Activated CD8-positive, alpha-beta T cell treated with anti-CD3 and anti-CD28 coated beads for 36 hours (primary cell): ENCODE results near the gene SAA1. TPM values are rescaled to one million over a fixed set of nuclear protein-coding genes. Genes with fewer than 3 reads are reported as not detected.
A peak's percentile ranks its signal among the peaks of the same experiment; 100 is the strongest.

Experiments used
- ATAC-seq: fragments of 200-7000 bp; cut with Tn5 transposase; one replicate; pipeline ENCODE4 v1.10.0; 2021; ENCODE audit warnings: mild to moderate bottlenecking, moderate library complexity
- CTCF ChIA-PET: fragments of 350-600 bp; sonication (Branson Sonifier 250); formaldehyde crosslinking; loops from one replicate; lab custom pipeline; 2021; ENCODE audit warnings: antibody characterized with exemption; lab: Charles Lee
- POLR2A ChIA-PET: fragments of 350-600 bp; sonication (Branson Sonifier 250); formaldehyde crosslinking; loops from one replicate; lab custom pipeline; 2021; ENCODE audit warnings: antibody characterized with exemption; lab: Charles Lee
- DNase-seq: peaks from one replicate; pipeline ENCODE4 v3.0.0-alpha.2; 2020
- H3K27ac Mint-ChIP-seq: one replicate; pipeline ENCODE4 v1.8.0; 2021; ENCODE audit warnings: mild to moderate bottlenecking, mixed read lengths
- H3K27me3 Mint-ChIP-seq: one replicate; pipeline ENCODE4 v1.8.0; 2021; ENCODE audit warnings: mixed read lengths
- H3K36me3 Mint-ChIP-seq: one replicate; pipeline ENCODE4 v1.8.0; 2021; ENCODE audit warnings: low read depth, mixed read lengths
- H3K4me1 Mint-ChIP-seq: one replicate; pipeline ENCODE4 v1.8.0; 2021; ENCODE audit warnings: low read depth, mixed read lengths
- H3K4me3 Mint-ChIP-seq: one replicate; pipeline ENCODE4 v1.8.0; 2021; ENCODE audit warnings: mild to moderate bottlenecking, moderate library complexity, mixed read lengths
- H3K9me3 Mint-ChIP-seq: one replicate; pipeline ENCODE4 v1.8.0; 2021; ENCODE audit warnings: mixed read lengths
- intact Hi-C: fragments of 100-400 bp; cut with micrococcal nuclease; formaldehyde crosslinking; loops from one replicate; pipeline ENCODE4 v1.10.0; 2022
- total RNA-seq, 2 experiments: library from RNA; stranded (reverse); gene quantifications; one replicate each; pipeline ENCODE4 v1.2.3, GENCODE V29; 2021
- TF ChIP-seq, protein P1 (sequence below): fragments of 200-600 bp; IDR thresholded peaks from one replicate; pipeline ENCODE4 v1.8.0; 2022; ENCODE audit warnings: antibody characterized with exemption, mild to moderate bottlenecking

SAA1 gene
- total RNA-seq, 2 experiments from 2014 or later = not detected

DNA sequence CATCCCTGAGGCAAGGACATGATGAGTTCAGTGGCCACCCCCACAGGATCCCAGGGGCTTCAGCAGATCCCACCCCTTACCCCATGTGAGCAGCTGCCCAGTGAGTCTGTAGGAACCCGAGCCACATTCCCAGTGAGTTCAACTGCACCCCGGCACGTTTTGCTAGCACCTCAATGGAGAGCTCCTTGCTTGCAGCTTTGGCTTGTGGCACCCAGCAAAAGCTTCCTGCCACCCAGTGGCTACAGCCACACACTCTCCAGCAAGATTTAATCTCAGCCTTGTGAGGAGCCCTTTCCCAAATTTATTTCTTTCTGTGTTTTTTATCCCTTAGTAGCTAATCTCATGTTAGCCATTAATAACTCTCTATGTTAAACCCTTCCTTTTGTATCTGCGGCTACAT, 4.0 kb downstream of the SAA1 start:
- H3K27me3 Mint-ChIP-seq = no peaks in the 10 kb centered on the region

DNA sequence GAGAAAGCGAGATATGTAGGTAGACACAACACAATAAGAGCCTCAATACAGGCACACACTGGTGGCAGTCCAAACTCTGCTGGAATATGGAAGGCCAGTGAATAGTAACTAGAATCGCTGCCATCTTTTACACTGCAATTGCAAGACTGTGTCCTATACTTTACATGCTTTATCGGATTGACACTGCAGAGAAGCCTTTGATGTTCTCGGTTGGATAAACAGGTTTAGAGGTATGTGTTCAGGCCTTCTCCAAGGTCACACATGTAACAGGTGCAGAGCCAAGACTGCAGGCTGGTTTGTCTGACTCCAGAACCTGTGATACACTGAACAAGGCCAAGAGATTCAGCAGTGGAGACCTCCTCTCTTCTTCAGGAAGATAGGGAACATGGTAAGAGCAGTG, 5.1 kb downstream of the SAA1 start:
- peaks cover 3% of the 10 kb centered on the region for H3K36me3 Mint-ChIP-seq
- ChIA-PET POLR2A (no interaction called here), CTCF (no interaction called here)
- no peak overlapping the region for H3K4me3 Mint-ChIP-seq
- no peaks in the 10 kb centered on the region for H3K4me1 Mint-ChIP-seq
- intact Hi-C loops = no loop called here
- H3K27me3 Mint-ChIP-seq = no peaks in the 10 kb centered on the region
- DNase-seq (no peak), ATAC-seq (no peak)
- H3K9me3 Mint-ChIP-seq = no peaks in the 10 kb centered on the region
- TF ChIP-seq, protein P1, sequence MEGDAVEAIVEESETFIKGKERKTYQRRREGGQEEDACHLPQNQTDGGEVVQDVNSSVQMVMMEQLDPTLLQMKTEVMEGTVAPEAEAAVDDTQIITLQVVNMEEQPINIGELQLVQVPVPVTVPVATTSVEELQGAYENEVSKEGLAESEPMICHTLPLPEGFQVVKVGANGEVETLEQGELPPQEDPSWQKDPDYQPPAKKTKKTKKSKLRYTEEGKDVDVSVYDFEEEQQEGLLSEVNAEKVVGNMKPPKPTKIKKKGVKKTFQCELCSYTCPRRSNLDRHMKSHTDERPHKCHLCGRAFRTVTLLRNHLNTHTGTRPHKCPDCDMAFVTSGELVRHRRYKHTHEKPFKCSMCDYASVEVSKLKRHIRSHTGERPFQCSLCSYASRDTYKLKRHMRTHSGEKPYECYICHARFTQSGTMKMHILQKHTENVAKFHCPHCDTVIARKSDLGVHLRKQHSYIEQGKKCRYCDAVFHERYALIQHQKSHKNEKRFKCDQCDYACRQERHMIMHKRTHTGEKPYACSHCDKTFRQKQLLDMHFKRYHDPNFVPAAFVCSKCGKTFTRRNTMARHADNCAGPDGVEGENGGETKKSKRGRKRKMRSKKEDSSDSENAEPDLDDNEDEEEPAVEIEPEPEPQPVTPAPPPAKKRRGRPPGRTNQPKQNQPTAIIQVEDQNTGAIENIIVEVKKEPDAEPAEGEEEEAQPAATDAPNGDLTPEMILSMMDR = no peak
- H3K27ac Mint-ChIP-seq = no peak overlapping the region

More for the DNA sequence above, 4.0 kb downstream of the SAA1 start:
- H3K36me3 Mint-ChIP-seq = peaks cover under 1% of the 10 kb centered on the region
- CTCF ChIA-PET = interaction anchor here (1.0 kb wide), 1 partner anchor 155 kb away, joined by 4 read pairs; no protein-coding TSS in a partner anchor
- H3K4me3 Mint-ChIP-seq = no peak overlapping the region
- H3K27ac Mint-ChIP-seq = no peak overlapping the region
- H3K9me3 Mint-ChIP-seq = no peaks in the 10 kb centered on the region
- TF ChIP-seq, protein P1 = no peak
- intact Hi-C loops = no loop called here
- ATAC-seq (no peak), DNase-seq (no peak)
- no peaks in the 10 kb centered on the region for H3K4me1 Mint-ChIP-seq
- POLR2A ChIA-PET = no interaction called here

DNA sequence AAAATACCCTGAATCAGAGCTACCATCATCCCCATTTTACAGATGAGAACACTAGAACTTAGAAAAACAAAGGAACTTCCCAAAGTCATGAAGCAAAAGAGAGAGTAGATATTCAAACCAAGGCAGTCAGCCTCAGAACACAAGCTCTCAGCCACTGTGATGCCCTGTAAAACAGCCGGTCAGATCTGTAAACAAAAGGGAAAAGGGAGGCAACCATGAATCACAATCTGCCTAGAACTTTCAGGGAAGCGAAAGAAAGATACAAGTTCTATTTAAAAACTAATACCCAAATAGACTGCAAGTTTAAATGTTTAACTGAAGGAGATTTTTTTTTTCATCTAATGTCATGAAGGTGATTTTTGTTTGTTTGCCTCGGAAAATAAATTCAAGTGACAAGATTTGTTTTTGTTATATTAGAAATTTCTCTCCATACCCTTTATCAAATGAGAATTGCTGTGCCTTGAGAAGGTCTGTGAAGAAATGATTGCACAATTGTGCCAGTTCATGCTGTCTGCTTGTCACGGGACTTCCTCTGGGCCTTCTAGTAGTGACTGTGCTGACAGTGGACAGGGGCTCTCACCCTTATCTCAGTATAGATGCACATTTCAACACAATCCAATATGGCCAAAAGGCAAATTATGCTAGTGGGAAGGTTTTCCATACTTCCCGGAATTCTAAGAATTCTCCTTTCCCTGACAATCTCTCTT, 11.7 kb downstream of the SAA1 start:
- intact Hi-C loops = no loop called here
- H3K27ac Mint-ChIP-seq = no peak overlapping the region
- DNase-seq = no peak

DNA sequence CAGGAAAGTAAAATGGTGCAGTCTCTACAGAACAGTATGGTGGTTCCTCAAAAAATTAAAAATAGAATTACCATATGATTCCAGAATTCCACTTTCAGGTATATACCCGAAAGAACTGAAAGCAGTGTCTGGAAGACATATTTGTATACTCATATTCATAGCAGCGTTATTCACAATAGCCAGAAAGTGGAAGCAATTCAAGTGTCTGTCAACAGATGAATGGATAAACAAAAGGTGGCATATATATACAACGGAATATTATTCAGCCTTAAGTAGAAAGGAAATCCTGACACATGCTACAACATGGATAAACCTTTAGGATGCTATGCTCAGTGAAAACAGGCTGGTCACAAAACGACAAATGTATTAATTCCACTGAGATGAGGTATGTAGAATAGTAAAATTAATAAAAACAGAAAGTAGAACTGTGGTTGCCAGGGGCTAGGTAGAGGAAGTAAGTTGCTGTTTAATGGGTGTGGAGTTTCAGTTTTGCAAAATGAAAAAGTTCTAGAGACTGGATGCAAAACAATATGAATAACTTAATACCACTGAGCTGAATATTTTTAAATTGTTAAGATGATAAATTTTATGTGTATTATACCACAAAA, 14.5 kb downstream of the SAA1 start:
- Mint-ChIP-seq H3K9me3 (no peaks in the 10 kb centered on the region), H3K4me1 (peaks cover 8% of the 10 kb centered on the region), H3K27me3 (no peaks in the 10 kb centered on the region), H3K27ac (peak overlapping the region; percentile 19), H3K4me3 (no peak overlapping the region), H3K36me3 (peaks cover 41% of the 10 kb centered on the region)
- DNase-seq = no peak
- TF ChIP-seq, protein P1 = no peak
- ChIA-PET CTCF (interaction anchor here (1.1 kb wide), 2 partner anchors 36 to 165 kb away, joined by 4 read pairs; no protein-coding TSS in a partner anchor), POLR2A (no interaction called here)
- intact Hi-C loops = no loop called here
- ATAC-seq = no peak

More for the DNA sequence above, 11.7 kb downstream of the SAA1 start:
- ATAC-seq = no peak
- Mint-ChIP-seq H3K27me3 (no peaks in the 10 kb centered on the region), H3K36me3 (peaks cover 36% of the 10 kb centered on the region), H3K9me3 (no peaks in the 10 kb centered on the region), H3K4me1 (peaks cover 8% of the 10 kb centered on the region), H3K4me3 (no peak overlapping the region)
- ChIA-PET CTCF (interaction anchor here (1.1 to 1.2 kb wide), 2 partner anchors 162 to 444 kb away, joined by 3 to 4 read pairs; no protein-coding TSS in a partner anchor), POLR2A (interaction anchor here (0.6 kb wide), 1 partner anchor 19 kb away, joined by 3 read pairs; no protein-coding TSS in a partner anchor)
- TF ChIP-seq, protein P1 = no peak

DNA sequence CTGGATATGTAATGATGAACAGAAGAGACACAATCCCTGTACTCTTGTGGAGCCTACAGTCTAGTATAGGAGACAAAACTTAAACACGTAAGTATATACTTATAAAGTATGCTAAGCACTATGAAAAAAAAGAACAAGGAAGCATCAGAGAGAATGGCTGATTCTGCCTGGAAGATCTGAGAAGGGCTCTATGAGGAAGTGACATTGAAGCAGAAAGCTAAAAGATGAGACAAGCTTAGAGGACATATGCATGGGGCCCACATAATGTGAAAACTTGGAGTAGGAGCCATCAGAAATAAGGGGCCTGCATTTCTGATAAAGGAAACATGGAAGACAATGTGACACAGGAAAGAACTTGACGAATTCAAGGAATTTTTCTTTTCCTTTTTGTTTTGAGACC, 16.6 kb downstream of the SAA1 start:
- Mint-ChIP-seq H3K36me3 (peaks cover 42% of the 10 kb centered on the region), H3K4me3 (no peak overlapping the region), H3K27ac (no peak overlapping the region), H3K4me1 (peaks cover 8% of the 10 kb centered on the region), H3K9me3 (no peaks in the 10 kb centered on the region), H3K27me3 (no peaks in the 10 kb centered on the region)
- DNase-seq (no peak), ATAC-seq (no peak)
- TF ChIP-seq, protein P1 = no peak
- intact Hi-C loops = no loop called here
- ChIA-PET CTCF (interaction anchor here (0.9 to 2.6 kb wide), 2 partner anchors 39 to 167 kb away, joined by 3 to 8 read pairs; no protein-coding TSS in a partner anchor), POLR2A (interaction anchor here (0.6 kb wide), 1 partner anchor 24 kb away, joined by 3 read pairs; no protein-coding TSS in a partner anchor)
